NCI-H146 treated with DMSO at 0.1 percent for 48 hours (cell line): ENCODE data around the gene CLCN7.
A peak's percentile ranks its signal among the peaks of the same experiment; 100 is the strongest.

ENCODE experiments used
- DNase-seq: peaks from one replicate; lab custom pipeline; 2025; ENCODE audit not compliant: unreplicated experiment; lab: John Stamatoyannopoulos, UW

Gene CLCN7

GRCh38 chr16:1474796-1475551 is at the start of gene CLCN7:
TSS of gene CLCN7 (minus strand) at chr16:1475028. CDS start at chr16:1474974, 54 bp downstream.
- peak; percentile 69 for DNase-seq

- no peak for DNase-seq
These were observed 49.5 kb upstream of the CLCN7 start for GRCh38 chr16:1524366-1524765.

- no peak for DNase-seq
These were observed 48.9 kb upstream of the CLCN7 start for GRCh38 chr16:1523581-1524245.

GRCh38 chr16:1520461-1520860 is 45.6 kb upstream of the CLCN7 start:
- no peak for DNase-seq

GRCh38 chr16:1519831-1520230 is 45.0 kb upstream of the CLCN7 start:
- no peak for DNase-seq

GRCh38 chr16:1518626-1519135 is 43.9 kb upstream of the CLCN7 start:
- no peak for DNase-seq

GRCh38 chr16:1514507-1514906 is 39.7 kb upstream of the CLCN7 start:
- DNase-seq, result no peak

- DNase-seq, result no peak
These were observed 37.9 kb upstream of the CLCN7 start for GRCh38 chr16:1512774-1513173.

GRCh38 chr16:1511662-1512569 is 37.1 kb upstream of the CLCN7 start:
- DNase-seq, result no peak

GRCh38 chr16:1510941-1511351 is 36.1 kb upstream of the CLCN7 start:
- DNase-seq, result no peak

GRCh38 chr16:1510272-1510671 is 35.4 kb upstream of the CLCN7 start:
- DNase-seq, result no peak

GRCh38 chr16:1509307-1510221 is 34.7 kb upstream of the CLCN7 start:
- DNase-seq, result no peak

GRCh38 chr16:1508494-1509187 is 33.8 kb upstream of the CLCN7 start:
- no peak for DNase-seq

GRCh38 chr16:1506494-1507213 is 31.8 kb upstream of the CLCN7 start:
- no peak for DNase-seq

- DNase-seq, result no peak
These were observed 31.1 kb upstream of the CLCN7 start for GRCh38 chr16:1505912-1506311.

GRCh38 chr16:1505073-1505844 is 30.4 kb upstream of the CLCN7 start:
- no peak for DNase-seq

GRCh38 chr16:1503110-1503955 is 28.5 kb upstream of the CLCN7 start:
- no peak for DNase-seq
